ENCODE results near the gene TICRR.

The TICRR gene

DNA sequence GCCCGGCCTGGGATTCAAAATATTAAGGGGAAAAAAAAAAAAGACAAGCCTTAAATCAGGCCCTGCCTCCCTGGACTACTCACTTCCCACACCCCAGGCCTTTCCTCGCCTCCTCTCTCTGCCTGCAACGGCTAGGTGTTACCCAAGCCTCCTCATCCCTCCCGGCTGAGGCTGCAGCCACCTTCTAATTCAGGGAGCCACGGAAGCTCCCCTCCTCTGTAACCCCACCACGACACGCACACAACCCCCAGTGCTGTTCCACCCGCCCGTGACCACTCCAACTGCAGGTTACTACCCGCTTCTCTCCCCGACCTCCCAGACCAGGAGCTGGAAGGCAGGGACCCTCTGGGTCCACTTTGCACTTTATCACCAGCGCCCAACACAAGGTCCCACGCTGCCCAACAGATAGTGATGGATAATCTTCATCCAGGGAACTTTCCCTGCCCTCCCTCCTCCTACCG, 79.1 kb downstream of the TICRR start:
- peak; percentile 69 for DNase-seq (ENCODE audit: low spot score)

DNA sequence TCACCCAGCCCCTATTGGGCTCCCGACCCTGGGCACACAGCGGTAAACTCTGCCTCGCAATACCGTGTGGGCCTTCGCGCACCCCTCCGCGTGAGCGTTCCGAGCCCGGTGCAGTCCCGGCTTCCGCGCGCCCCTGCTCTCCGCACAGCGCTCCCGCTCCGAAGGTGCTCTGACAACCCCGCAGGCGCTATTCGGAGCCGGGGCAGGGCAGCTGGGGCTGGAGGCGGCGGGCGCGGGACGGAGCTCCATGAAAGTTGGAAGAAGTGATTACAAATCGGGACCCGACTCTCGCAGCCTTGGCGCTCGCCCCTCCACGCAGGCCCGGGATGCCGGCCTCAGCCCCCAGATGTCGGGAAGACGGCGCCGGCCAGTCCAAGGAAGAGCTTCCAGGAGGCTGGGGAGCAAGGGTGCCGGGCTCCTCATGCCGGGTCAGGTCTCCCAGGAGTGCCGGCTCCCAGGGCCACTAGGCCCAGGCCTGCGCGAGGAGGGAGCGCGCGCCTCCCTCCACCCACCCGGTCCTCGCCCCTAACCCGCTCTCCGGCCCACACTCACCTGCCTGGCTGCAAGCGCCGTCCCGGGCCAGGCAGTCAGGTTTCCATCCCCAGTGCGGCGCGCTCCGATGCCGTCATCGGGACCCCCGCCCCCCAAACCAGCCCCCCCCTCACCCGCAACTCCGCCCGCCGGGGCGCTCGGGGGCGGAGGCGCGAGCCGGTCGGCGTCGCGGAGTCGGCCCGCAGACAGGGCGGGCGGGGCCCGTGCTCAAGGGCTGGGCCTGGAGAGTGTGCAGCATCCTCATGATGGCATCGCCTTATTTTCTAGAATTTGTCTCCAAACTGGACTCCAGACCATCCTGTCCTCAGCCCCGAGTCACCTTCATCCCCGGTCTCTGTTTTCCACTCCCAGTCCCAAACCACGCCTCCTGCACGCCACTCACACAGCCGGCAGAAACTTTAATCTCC, 79.9 kb downstream of the TICRR start, which contains the start of gene KIF7:
TSS of gene KIF7 (minus strand) at position 621 of the 959 bp plus-strand sequence. CDS start 2,537 bp downstream, outside the sequence.
- DNase-seq (ENCODE audit: low spot score): peak; percentile 93

DNA sequence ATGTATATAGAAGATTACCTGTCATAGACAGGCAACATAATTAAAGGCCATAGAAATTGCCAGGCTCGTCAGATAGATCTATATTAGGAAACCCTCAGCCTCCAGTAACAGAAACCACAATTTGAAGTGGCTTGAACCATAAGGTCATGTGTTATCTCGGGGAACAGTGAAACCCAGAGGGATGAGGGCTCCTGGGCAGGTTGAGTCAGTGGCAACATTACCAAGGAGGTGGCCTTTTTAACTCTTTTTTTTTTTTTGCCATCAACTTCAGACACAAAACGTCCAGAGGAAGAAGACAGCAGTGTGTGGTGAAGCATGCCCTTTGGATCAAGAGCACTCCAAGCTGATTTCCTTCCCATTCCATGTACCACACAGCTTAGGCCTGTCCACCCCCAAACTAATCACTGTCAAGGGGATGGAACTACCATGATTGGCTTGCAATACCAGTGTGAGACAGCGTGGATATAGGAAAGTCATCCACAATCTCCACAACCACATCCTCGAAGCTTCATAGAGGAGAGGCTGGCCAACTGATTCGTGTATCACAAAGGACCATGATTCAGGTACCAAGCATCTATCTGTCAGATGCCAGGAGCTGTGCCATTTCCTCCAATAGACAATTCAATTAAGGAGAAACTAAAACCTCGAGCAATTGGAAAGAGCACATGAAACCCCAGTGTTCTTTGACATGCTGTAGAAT, 81.0 kb downstream of the TICRR start:
- no peak for DNase-seq (ENCODE audit: low spot score)

DNA sequence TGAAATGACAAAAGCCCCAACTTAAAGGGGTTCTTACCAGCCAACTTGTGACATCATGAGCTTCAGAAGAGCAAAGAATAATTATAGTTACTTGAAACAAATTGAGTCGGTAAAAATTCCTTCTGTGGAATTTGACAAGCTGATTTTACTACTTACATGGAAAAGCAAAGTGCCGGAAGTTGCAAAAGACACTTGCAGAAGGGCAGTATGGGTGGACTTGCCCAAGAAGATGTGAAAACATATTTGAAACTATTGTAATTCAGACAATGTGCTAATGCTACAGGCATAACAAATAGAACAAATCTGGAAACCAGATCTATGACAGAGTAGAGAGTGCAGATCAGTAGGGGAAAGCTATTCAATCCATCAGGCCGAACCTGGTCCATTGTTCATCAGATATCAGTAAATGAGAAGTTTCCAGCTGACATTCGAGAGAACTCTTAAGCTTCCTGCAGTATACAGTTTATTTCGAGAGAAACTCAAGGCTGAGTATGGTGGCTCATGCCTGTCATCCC, 82.5 kb downstream of the TICRR start:
- DNase-seq (ENCODE audit: low spot score): no peak

DNA sequence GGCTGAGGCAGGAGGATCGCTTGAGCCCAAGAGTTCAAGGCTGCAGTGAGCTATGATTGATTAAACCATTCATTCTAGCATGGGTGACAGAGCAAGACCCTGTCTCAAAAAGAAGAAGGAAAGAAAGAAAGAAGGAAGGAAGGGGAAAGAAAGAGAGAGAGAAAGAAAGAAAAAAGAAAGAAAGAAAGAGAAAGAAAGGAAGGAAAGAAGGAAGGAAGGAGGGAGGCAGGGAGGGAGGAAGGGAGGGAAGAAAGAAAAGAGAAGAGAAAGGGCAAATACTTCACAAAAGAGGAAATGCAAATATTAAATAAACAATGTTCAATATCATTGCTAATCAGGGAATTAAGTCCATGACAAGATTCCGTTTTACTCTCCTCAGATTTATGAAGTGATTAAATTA, 84.0 kb downstream of the TICRR start:
- DNase-seq (ENCODE audit: low spot score): no peak

- no peak for DNase-seq (ENCODE audit: low spot score)
These were observed 85.3 kb downstream of the TICRR start for GRCh38 chr15:89660556-89660955.

DNA sequence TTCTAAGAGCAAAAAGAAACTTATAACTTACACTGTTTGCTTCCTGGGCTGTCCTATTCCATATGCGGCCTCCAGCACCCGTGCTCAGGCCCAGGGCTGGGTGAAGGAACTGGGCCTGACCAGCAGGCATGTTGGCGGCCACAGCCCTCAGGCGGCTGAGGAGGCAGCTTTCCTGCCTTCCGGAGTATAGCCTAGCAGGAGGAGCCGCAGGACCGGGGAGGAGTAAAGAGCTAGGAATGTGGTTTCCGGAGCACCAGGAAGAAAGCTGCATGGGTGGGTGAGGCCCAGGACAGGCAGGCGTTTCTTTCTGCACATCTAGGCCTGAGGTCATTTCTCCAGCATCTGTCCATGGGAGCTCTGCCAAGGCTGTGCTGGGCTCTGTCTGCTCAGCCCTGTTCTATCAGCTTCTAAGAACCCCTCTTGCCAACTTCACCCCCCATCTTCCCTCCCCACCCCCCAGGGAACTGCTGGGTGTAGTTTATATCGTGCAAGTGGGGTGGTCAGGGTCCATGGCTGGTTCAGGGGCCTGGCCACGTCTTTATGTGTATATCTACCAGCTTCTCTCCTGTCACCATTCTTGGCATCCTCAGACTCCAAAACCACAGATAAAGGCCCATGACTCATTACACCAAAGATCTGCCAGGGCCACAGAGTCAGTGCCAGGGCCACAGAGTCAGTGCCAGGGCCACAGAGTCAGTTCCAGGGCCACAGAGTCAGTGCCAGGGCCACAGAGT, 87.8 kb downstream of the TICRR start:
- DNase-seq (ENCODE audit: low spot score): peak; percentile 96

DNA sequence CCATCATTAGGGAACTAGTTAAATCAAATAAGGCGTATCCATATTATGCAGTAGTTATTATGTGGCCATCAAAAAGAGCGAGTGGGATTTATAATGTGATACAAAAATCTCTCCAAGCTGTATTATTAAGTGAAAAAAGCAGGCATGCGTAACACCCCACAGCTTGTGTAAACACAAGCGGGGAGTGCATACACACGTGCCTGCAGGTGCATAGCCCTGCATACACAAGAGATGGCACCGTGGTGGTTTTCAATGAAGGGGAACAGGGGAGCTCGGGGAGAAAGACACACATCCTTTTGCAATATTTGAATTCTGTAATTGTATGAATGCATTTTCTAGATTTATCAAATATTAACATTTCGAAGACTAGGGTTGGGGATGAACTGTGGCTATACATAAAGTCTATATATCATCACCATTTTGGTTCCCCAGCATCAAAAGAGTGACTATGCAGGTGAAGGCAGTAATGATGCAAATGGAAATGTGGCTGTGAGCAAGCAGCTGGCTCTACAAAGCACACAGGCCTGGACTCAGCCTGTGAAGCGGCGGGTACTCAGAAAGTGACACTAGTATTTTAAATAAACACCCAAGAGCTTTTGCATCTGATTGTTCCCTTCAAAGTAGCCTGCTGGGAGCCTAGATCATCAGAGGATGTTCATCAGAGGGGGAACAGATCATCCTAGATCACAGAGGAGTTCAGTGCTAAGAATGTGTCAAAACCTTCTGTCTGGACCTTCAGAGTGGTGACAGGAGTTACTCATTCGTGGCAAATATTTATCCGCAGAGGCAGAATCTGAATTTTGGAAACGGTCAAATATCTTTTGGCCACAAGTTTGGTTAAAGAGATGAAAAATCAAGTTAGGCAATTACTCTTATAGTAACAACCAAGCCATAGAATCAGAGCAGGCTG, 89.4 kb downstream of the TICRR start:
- DNase-seq (ENCODE audit: low spot score): no peak

DNA sequence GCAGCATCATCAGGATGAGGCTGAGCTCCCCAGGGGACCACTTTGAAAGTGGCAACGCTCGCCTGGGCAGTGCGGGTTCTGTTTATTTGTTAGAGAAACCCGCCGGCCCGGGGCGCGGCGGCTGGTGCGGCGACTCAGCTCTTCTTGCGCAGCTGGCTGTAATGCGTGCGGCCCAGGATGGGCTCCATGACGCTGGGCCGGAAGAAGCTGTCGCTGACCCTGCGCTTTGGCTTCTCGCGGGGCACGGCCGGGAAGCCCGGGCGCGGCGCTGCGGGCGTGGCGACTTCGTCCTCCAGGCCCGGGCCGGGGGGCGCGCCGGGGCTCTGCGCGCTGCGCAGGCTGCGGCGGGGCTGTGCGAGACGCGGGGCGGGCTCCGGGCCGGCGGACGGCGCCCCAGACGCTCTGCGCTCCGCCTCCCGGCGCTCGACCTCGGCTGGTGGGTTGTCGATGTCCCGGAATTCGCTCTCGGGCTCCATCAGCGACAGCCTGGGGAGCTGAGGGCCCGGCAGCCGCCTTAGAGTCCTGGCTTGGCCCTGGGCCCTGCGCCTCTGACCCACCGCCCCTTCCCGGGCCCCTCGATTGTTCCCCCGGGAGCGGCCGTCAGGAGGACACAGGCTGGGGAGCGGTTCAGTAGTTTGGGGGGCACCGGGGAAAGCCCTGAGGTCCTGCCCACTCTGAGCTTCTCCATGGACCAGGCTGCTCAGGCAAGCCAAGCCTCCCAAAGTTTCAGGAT, 90.3 kb downstream of the TICRR start:
- DNase-seq (ENCODE audit: low spot score): peak; percentile 85

- no peak for DNase-seq (ENCODE audit: low spot score)
These were observed 91.1 kb downstream of the TICRR start for GRCh38 chr15:89666184-89666857.

DNA sequence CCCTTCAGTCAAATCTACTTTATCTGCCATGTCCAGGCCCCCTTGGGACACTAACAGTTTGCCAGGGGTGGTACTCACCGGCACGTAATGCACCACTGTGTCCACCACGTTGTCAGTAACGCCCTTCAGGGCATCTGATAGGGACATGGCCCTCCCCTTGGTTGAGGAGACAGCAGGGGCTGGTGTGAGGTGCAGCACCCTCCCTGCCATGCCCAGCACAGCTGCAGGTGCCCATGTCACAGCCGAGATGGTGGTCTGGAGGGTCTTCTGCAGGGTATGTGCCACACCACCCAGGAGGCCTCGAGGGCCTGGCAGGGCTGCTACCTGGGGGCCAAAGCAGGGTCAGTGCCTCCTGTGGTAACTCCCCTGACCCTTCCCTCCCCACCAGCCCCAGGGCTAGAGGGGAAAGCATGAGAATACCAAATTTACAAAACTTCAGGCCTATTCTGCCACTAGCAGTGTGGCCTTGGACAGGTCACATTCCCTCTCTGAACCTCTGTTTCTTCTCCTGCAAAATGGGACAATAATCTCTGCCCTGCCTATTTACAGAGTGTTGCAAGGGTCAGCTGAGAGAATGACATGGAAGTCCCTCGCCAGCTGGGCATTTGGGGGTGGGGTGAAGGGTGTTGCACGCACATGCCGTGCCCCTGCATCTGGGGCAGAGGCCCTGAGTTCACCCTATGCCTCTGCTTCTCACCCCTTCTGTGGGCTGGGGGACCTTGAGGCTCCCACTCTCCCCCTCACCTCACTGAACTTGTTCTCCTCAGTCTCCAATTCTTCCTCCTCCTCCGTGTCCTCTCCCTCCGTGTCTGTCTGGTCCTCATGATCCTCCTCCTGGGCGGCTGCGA, 91.8 kb downstream of the TICRR start:
- no peak for DNase-seq (ENCODE audit: low spot score)

DNA sequence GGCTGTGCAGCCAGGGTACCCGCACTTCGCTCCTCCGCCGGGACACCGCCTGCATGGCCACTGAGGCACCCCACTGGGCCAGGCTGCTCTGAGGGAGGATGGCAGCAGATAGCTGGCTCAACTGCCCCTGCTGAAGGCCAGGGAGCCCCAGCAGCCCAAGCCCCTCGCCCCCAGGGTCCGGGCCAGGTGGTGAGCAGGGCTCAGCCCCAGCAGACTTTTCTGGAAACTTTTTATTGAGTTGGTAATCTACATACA, 92.4 kb downstream of the TICRR start:
- no peak for DNase-seq (ENCODE audit: low spot score)

DNA sequence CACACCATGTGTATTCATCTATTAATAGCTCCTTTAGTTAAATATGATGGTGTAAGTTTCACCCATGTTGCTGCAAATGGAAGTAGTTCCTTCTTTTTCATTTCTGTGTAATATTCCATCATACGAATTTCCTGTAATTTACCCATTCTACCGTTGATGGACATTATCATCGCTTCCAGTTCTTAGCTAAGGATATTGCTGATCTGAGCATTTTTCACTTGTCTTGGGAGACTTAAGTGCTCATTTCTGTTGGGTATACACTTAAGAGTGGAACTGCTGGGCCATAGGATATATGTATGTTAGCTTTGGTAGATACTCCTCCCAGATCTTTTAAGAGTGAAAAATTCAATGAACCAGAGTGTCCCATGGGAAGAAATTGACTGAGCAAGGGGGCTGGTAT, 92.9 kb downstream of the TICRR start:
- no peak for DNase-seq (ENCODE audit: low spot score)

GRCh38 chr15:89669309-89669865, 94.1 kb downstream of the TICRR start:
- no peak for DNase-seq (ENCODE audit: low spot score)

- no peak for DNase-seq (ENCODE audit: low spot score)
These were observed 94.7 kb downstream of the TICRR start for GRCh38 chr15:89669941-89670340.

DNA sequence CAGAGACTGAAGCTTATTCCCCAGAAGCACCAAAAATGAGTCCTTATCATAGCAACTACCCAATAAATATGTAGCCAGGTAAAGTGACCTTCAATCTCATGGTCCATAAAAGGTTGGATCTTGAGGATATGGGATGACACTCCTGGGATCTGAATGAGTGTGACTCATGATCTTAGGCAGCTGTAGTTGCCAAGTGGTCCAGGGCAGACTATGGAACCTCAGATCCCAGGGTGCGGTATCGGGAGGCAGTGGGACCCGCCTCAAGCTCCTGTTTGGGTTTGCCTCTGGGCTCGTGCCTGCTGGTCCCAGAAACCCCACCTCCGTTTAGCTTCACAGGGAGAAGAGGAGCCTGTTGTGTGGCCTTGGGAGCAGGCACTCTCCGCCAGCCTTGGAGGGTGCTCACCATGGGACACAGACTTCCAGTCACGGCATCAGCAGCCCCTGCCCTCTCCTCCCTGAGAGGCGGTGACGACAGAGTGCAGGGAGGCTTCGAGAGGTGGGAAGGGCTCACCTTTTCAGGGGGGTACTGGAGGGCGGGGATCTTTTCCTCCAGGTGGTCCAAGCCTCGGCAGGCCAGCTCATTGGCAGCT, 95.8 kb downstream of the TICRR start:
- DNase-seq (ENCODE audit: low spot score): no peak

DNA sequence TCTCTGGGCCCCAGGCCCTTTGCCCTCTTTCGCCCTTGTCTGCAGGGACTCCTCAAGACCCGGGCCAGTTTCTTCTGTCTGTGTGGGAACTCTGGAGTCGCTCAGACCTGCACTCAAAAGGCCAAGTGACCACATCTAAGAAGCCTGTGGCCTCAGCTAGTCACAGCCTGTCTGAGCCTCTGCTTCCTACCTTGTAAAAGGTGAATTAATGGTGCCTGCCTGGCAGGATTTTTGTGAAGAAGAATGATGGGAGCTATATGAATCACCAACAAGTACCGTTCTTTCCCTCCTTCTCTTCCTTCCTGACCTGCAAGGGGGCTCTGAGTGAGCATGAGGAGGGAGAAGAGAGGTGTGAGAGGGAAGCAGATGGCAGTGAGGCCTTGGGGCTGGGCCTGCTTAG, 96.4 kb downstream of the TICRR start:
- no peak for DNase-seq (ENCODE audit: low spot score)
